GM12892 (cell line): ENCODE results near the gene OR52A1.

Experiments used
- POLR2A ChIP-seq: IDR thresholded peaks from 2 replicates; pipeline ENCODE4 v1.6.1; 2011; ENCODE audit warnings: low read depth, low read length, control low read depth
- TAF1 ChIP-seq: IDR thresholded peaks from 2 replicates; pipeline ENCODE4 v1.6.1; 2011; ENCODE audit warnings: low read depth, mild to moderate bottlenecking, control low read depth, low read length, borderline replicate concordance

- no peak for TF ChIP-seq POLR2A
- TF ChIP-seq TAF1 = no peak
Observed at GRCh38 chr11:5159806-5160205, 5.2 kb upstream of the OR52A1 start.
